GM18870 (cell line): ENCODE results near the gene SLC9C1.

Experiments used
- ATAC-seq: cut with Tn5 transposase; IDR thresholded peaks from one replicate; pipeline ENCODE4 v1.9.1; 2021; ENCODE audit warnings: moderate library complexity; ENCODE audit not compliant: unreplicated experiment

SLC9C1 gene

GRCh38 chr3:112132975-112133448 is 161.0 kb downstream of the SLC9C1 start, which contains the start of gene GCSAM:
GCSAM (minus strand) TSS chr3:112133248; CDS start chr3:112133120, 128 bp downstream.
- peak; percentile 73 for ATAC-seq

- no peak for ATAC-seq
These were observed 161.5 kb downstream of the SLC9C1 start for GRCh38 chr3:112132554-112132953.

GRCh38 chr3:112132088-112132487 is 161.9 kb downstream of the SLC9C1 start:
- ATAC-seq = no peak

GRCh38 chr3:112131111-112131510 is 162.9 kb downstream of the SLC9C1 start:
- no peak for ATAC-seq

GRCh38 chr3:112130638-112130993 is 163.4 kb downstream of the SLC9C1 start:
- ATAC-seq = no peak

GRCh38 chr3:112129925-112130637 is 163.9 kb downstream of the SLC9C1 start:
- ATAC-seq = no peak

- ATAC-seq = peak; percentile 32
These were observed 164.9 kb downstream of the SLC9C1 start for GRCh38 chr3:112128843-112129727.

GRCh38 chr3:112127522-112128494 is 166.2 kb downstream of the SLC9C1 start:
- no peak for ATAC-seq

GRCh38 chr3:112126511-112126911 is 167.5 kb downstream of the SLC9C1 start:
- no peak for ATAC-seq

GRCh38 chr3:112124907-112125607 is 169.0 kb downstream of the SLC9C1 start:
- ATAC-seq = no peak

- no peak for ATAC-seq
These were observed 170.5 kb downstream of the SLC9C1 start for GRCh38 chr3:112123548-112123947.

- ATAC-seq = no peak
These were observed 171.1 kb downstream of the SLC9C1 start for GRCh38 chr3:112122870-112123269.

GRCh38 chr3:112121577-112122547 is 172.2 kb downstream of the SLC9C1 start:
- ATAC-seq = no peak

- no peak for ATAC-seq
These were observed 173.8 kb downstream of the SLC9C1 start for GRCh38 chr3:112119962-112120836.

- no peak for ATAC-seq
These were observed 176.0 kb downstream of the SLC9C1 start for GRCh38 chr3:112117841-112118571.

GRCh38 chr3:112117415-112117814 is 176.6 kb downstream of the SLC9C1 start:
- no peak for ATAC-seq

GRCh38 chr3:112116748-112117186 is 177.2 kb downstream of the SLC9C1 start:
- ATAC-seq = no peak
